HepG2 (cell line): Measurements from ENCODE around the gene AGAP1.

ENCODE experiments used
- ARID5B ChIP-seq: IDR thresholded peaks from 2 replicates; pipeline ENCODE4 v1.4.0; 2020; ENCODE audit warnings: mild to moderate bottlenecking, missing genetic modification reagents
- CHD2 ChIP-seq: IDR thresholded peaks from 2 replicates; pipeline ENCODE4 v1.6.1; 2011; ENCODE audit warnings: low read depth, low read length, improper control_type of control experiment
- ELF1 ChIP-seq: sonication (generic); formaldehyde crosslinking; IDR thresholded peaks from 2 replicates; pipeline ENCODE4 v1.4.0; 2020; ENCODE audit warnings: missing genetic modification reagents
- FOSL2 ChIP-seq: sonication (generic); formaldehyde crosslinking; IDR thresholded peaks from 2 replicates; pipeline ENCODE4 v1.4.0; 2020; ENCODE audit warnings: missing genetic modification reagents
- FOXA1 ChIP-seq, 2 experiments: fragments of 450-650 bp in 1 of 2; sonication (generic) in 1 of 2; formaldehyde crosslinking in 1 of 2; IDR thresholded peaks; 2 replicates each; pipeline versions ENCODE4 v1.4.0 to v1.6.1; 2016 to 2020; ENCODE audit warnings: missing genetic modification reagents in 1 of 2
- POLR2A ChIP-seq, 2 experiments: IDR thresholded peaks; 2 replicates each; pipeline ENCODE4 v1.6.1; 2011; ENCODE audit warnings: low read depth in 2 of 2, low read length in 2 of 2, mild to moderate bottlenecking in 1 of 2, moderate library complexity in 1 of 2; ENCODE audit not compliant: insufficient read depth in 1 of 2
- SETDB1 ChIP-seq: sonication (generic); formaldehyde crosslinking; IDR thresholded peaks from 2 replicates; pipeline ENCODE4 v1.5.1; 2020; ENCODE audit warnings: missing genetic modification reagents, mild to moderate bottlenecking, borderline replicate concordance
- SIN3A ChIP-seq: IDR thresholded peaks from 2 replicates; pipeline ENCODE4 v1.6.1; 2011; ENCODE audit warnings: low read depth, mild to moderate bottlenecking, control low read depth, low read length, borderline replicate concordance
- ZFP37 ChIP-seq: sonication (generic); formaldehyde crosslinking; IDR thresholded peaks from 2 replicates; pipeline ENCODE4 v1.4.0; 2020; ENCODE audit warnings: missing genetic modification reagents, borderline replicate concordance
- ZMYM4 ChIP-seq: sonication (generic); formaldehyde crosslinking; IDR thresholded peaks from 2 replicates; pipeline ENCODE4 v1.8.1; 2023; ENCODE audit warnings: mild to moderate bottlenecking, missing genetic modification reagents
- ZNF138 ChIP-seq: sonication (generic); formaldehyde crosslinking; IDR thresholded peaks from 2 replicates; pipeline ENCODE4 v1.5.0; 2020; ENCODE audit warnings: mild to moderate bottlenecking, low read depth, missing genetic modification reagents
- ZNF326 ChIP-seq: sonication (generic); formaldehyde crosslinking; IDR thresholded peaks from 2 replicates; pipeline ENCODE4 v1.4.0; 2020; ENCODE audit warnings: missing genetic modification reagents, borderline replicate concordance
- ZNF639 ChIP-seq: conservative IDR thresholded peaks from 2 replicates; pipeline ENCODE4 v1.6.1; 2018; ENCODE audit warnings: missing genetic modification reagents

- TF ChIP-seq ZNF639 = no peak
- TF ChIP-seq POLR2A (IDR thresholded peaks at IDR 0.05; ENCODE audit: insufficient read depth in 1 of 2, low read depth in 2 of 2, low read length in 2 of 2) = no peak
- TF ChIP-seq FOXA1 (IDR thresholded peaks at IDR 0.05) = no peak
- TF ChIP-seq FOXA1 (CRISPR knock-in tag; IDR thresholded peaks at IDR 0.05) = no peak
- no peak for TF ChIP-seq ELF1 (CRISPR knock-in tag)
- no peak for TF ChIP-seq SETDB1 (CRISPR knock-in tag)
- TF ChIP-seq ZNF138 (CRISPR knock-in tag) = no peak
- no peak for TF ChIP-seq SIN3A
- no peak for TF ChIP-seq ARID5B (CRISPR knock-in tag)
- TF ChIP-seq FOSL2 (CRISPR knock-in tag) = no peak
- no peak for TF ChIP-seq ZMYM4 (CRISPR knock-in tag)
- no peak for TF ChIP-seq CHD2
- TF ChIP-seq ZFP37 = no peak
- TF ChIP-seq ZNF326 = no peak
These were observed 90.8 kb downstream of the AGAP1 start for GRCh38 chr2:235584638-235585007.
